RWPE1 (cell line): ENCODE measurements around the gene LMBR1.
A peak's percentile ranks its signal among the peaks of the same experiment; 100 is the strongest.

Source experiments
- CTCF ChIA-PET: fragments of 350-600 bp; sonication (Branson Sonifier 250); formaldehyde crosslinking; extraction: SDS; loops from one replicate; lab custom pipeline; 2021; lab: Yijun Ruan, JAX
- POLR2A ChIA-PET: fragments of 400-600 bp; formaldehyde crosslinking; extraction: SDS; loops from one replicate; lab custom pipeline; 2020; ENCODE audit warnings: antibody characterized with exemption; ENCODE audit not compliant: low non-redundant PET; lab: Yijun Ruan, JAX
- DNase-seq: peaks from one replicate; pipeline ENCODE4 v3.0.0; 2012; ENCODE audit warnings: low spot score
- H3K27ac ChIP-seq: fragments of 450-650 bp; 2 replicates; pipeline ENCODE4 v1.5.1; 2017
- TF ChIP-seq, protein P1 (sequence below): fragments of 450-650 bp; conservative IDR thresholded peaks from 2 replicates; pipeline ENCODE4 v1.5.1; 2017; ENCODE audit warnings: low read depth, mild to moderate bottlenecking

Gene LMBR1

DNA sequence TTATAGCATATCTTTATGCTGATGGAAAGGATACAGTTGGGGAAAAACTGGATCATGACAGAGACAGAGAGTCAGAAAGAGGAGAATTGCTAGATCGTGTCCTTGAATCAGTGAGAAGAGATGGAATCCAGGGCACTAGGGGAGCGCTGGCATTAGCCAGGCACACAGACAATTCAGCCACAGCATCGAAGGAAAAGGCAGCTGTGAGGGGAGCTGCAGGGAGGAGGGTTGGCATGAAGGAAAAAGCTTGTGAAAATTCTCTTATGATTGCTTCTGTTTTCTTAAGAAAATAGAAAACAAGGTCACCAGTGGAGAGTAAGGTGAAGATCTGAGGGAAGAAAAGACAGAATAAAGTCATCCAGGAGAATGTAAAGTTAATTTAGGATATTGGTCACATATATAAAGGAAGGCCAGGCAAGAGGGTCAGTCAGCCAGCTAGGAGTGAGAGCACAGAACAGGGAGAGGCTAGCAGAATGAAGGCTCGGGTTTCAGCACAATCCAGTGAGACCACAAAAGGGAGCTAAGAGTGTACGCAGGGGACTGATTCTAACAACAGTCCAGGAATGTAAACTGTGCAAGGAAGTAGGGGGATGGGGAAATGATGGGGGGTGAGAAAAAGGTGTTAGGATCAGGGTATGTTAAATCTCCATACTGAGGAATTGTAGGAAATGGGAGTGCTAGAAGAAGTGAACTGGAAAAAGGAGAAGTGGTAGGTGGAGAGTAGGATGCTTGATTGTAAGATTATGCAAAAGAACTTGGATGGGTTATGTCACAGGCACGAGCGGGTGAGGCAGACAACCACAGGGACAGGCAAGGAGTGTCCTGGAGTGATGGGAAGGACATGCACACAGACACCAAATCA is 140.4 kb downstream of the LMBR1 start:
- CTCF ChIA-PET: interaction anchor here (1.6 kb wide), 1 partner anchor 11 kb away, joined by 4 read pairs; no protein-coding TSS in a partner anchor
- DNase-seq: no peak
- TF ChIP-seq, protein P1, sequence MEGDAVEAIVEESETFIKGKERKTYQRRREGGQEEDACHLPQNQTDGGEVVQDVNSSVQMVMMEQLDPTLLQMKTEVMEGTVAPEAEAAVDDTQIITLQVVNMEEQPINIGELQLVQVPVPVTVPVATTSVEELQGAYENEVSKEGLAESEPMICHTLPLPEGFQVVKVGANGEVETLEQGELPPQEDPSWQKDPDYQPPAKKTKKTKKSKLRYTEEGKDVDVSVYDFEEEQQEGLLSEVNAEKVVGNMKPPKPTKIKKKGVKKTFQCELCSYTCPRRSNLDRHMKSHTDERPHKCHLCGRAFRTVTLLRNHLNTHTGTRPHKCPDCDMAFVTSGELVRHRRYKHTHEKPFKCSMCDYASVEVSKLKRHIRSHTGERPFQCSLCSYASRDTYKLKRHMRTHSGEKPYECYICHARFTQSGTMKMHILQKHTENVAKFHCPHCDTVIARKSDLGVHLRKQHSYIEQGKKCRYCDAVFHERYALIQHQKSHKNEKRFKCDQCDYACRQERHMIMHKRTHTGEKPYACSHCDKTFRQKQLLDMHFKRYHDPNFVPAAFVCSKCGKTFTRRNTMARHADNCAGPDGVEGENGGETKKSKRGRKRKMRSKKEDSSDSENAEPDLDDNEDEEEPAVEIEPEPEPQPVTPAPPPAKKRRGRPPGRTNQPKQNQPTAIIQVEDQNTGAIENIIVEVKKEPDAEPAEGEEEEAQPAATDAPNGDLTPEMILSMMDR: no peak
- no peak overlapping the region for H3K27ac ChIP-seq
- POLR2A ChIA-PET: no interaction called here

DNA sequence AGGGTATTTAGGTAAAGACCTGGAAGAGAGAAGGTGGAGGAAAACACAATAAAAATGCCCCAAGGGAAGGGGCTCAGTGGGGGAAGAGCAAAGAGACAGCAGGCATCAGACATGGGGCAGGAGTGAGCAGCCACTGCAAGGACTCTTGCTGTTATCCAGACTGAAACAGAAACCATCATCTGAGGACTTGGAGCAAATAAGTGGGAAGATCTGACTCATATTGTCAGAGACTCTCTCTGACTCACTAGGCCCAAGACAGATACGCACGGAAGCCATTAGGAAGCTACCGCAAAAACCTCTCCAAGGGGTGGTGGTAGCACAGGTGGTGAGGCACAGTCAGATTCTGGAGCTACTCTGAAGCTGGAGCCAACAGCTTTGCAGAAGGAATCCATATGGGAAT is 141.7 kb downstream of the LMBR1 start:
- TF ChIP-seq, protein P1: no peak
- H3K27ac ChIP-seq: peak overlapping the region; percentile 6; the same call in 1 of the 2 replicates
- peak; percentile 51 for DNase-seq
- CTCF ChIA-PET: interaction anchor here (1.6 kb wide), 1 partner anchor 12 kb away, joined by 4 read pairs; no protein-coding TSS in a partner anchor
- POLR2A ChIA-PET: no interaction called here

DNA sequence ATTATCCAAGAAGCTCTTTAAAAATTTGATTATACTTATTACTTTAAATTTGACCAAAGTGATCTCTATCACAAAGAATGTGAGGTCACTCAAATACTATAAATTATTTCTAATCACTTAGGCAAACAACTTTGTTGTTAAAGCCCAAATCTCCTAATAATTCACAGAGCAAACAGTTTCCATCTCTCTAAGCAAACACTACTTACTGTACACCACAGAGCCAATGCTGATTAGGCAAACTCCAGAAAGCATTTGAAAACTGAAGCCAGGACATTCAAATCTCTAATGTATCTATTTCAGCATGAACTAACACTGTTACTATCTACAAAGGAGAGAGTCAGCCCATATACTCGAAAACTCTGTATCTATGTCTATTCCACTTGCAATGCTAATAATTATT is 145.3 kb downstream of the LMBR1 start:
- CTCF ChIA-PET: no interaction called here
- TF ChIP-seq, protein P1: no peak
- H3K27ac ChIP-seq: no peak overlapping the region
- DNase-seq: no peak
- POLR2A ChIA-PET: no interaction called here

DNA sequence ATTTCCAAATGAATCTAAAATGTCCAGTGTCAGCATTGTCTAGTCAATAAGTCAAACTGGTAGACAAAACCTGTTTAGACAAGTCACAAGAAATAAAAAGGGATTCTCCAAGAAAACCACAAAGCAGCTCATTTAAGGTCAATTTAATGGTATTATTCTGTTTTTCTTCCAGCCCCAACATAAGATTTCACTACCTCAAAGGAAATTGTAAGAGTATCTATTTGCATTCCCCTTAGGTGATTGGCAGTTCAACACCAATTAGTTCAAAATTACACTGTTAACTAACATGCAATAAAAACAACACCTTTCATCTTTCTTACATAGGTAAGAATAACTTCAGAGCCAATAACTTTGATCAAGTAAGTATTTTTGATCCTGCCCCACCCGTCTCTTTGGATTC is 146.1 kb downstream of the LMBR1 start:
- CTCF ChIA-PET: no interaction called here
- POLR2A ChIA-PET: no interaction called here
- TF ChIP-seq, protein P1: no peak
- no peak overlapping the region for H3K27ac ChIP-seq
- no peak for DNase-seq

DNA sequence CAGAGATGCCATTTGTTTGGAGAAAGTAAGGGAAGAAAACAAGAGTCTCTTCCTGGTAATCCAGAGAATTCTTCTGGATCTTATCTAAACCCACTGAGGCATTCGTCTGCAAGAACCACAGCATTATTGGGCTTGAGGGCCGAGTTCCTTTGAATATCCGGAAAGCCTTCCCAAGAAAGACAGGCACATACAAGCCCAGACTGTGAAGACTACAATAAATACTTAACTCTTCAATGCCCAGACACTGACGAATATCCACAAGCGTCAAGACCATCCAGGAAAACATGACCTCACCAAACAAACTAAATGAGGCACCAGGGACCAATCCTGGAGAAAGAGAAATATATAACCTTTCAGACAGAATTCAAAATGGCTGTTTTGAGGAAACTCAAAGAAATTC is 153.4 kb downstream of the LMBR1 start:
- DNase-seq: no peak
- H3K27ac ChIP-seq: no peak overlapping the region
- CTCF ChIA-PET: no interaction called here
- TF ChIP-seq, protein P1: no peak
- POLR2A ChIA-PET: no interaction called here

DNA sequence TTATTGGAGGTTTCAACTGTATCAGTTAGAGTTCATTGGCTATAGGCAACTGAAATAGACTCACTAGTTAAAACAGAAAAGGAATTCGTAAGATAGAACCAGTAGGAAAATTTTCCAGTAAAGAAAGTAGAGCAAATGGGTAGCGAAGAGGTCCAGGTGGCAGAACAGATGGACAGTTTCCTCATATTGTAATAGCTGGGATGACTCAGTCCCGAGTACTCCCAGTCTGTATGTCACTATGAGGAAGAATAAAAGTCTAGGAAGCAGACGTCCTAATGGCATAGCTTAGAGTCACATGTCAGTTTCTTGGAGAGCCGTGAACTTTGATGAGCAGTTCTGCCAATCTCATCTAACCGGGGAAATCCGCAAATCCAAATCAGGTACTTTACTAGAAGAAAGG is 157.1 kb downstream of the LMBR1 start:
- no peak overlapping the region for H3K27ac ChIP-seq
- ChIA-PET POLR2A (no interaction called here), CTCF (no interaction called here)
- TF ChIP-seq, protein P1: no peak
- no peak for DNase-seq
